Brain microvascular endothelial cell (primary cell): ENCODE results near the gene CSNK1A1L.
A peak's percentile ranks its signal among the peaks of the same experiment; 100 is the strongest.

Source experiments
- DNase-seq: peaks from one replicate; pipeline ENCODE4 v3.0.0-alpha.2; 2020
- H3K27ac ChIP-seq: fragments of 250-450 bp; sonication (Bioruptor Pico); 2 replicates; pipeline ENCODE4 v1.5.1; 2020; ENCODE audit warnings: mild to moderate bottlenecking, moderate library complexity
- H3K27me3 ChIP-seq: fragments of 250-450 bp; sonication (Bioruptor Pico); replicated peaks from 2 replicates; pipeline ENCODE4 v1.5.1; 2020; ENCODE audit warnings: mild to moderate bottlenecking
- H3K36me3 ChIP-seq: fragments of 250-450 bp; sonication (Bioruptor Pico); replicated peaks from 2 replicates; pipeline ENCODE4 v1.5.1; 2020; ENCODE audit warnings: mild to moderate bottlenecking
- H3K4me3 ChIP-seq: 2 replicates; pipeline ENCODE4 v1.5.1; 2011; ENCODE audit warnings: low read depth, mild to moderate bottlenecking, control low read depth, low read length, moderate library complexity
- CTCF ChIP-seq: IDR thresholded peaks from 2 replicates; pipeline ENCODE4 v1.5.1; 2011; ENCODE audit warnings: low read depth, mild to moderate bottlenecking, moderate library complexity, low read length, control low read depth, inconsistent platforms; ENCODE audit errors: missing control alignments
- in situ Hi-C: cut with HindIII; loops from 2 replicates; pipeline ENCODE4 v1.10.0; 2017; ENCODE audit warnings: low sequenced_read_pairs, low pct_ligation_motif_present

The CSNK1A1L gene

GRCh38 chr13:37087486-37087885 is 18.0 kb downstream of the CSNK1A1L start:
- in situ Hi-C loops = no loop called here

GRCh38 chr13:37085606-37086005 is 19.9 kb downstream of the CSNK1A1L start:
- Histone ChIP-seq H3K4me3 (no peak overlapping the region), H3K27me3 (no peaks in the 10 kb centered on the region), H3K27ac (no peak overlapping the region), H3K36me3 (no peaks in the 10 kb centered on the region)
- DNase-seq = no peak
- no peak for TF ChIP-seq CTCF
- in situ Hi-C loops = no loop called here

More at GRCh38 chr13:37087486-37087885, 18.0 kb downstream of the CSNK1A1L start:
- DNase-seq = no peak
- no peak for TF ChIP-seq CTCF
- no peak overlapping the region for H3K4me3 ChIP-seq
- no peaks in the 10 kb centered on the region for H3K36me3 ChIP-seq
- no peaks in the 10 kb centered on the region for H3K27me3 ChIP-seq
- no peak overlapping the region for H3K27ac ChIP-seq

- H3K27ac ChIP-seq = no peak overlapping the region
- DNase-seq = no peak
- H3K27me3 ChIP-seq = no peaks in the 10 kb centered on the region
- H3K4me3 ChIP-seq = no peak overlapping the region
- H3K36me3 ChIP-seq = no peaks in the 10 kb centered on the region
- no peak for TF ChIP-seq CTCF
- in situ Hi-C loops = no loop called here
These were observed 28.6 kb downstream of the CSNK1A1L start for GRCh38 chr13:37076818-37077217.

GRCh38 chr13:37075164-37075563 is 30.3 kb downstream of the CSNK1A1L start:
- no peak for DNase-seq
- Histone ChIP-seq H3K27me3 (no peaks in the 10 kb centered on the region), H3K36me3 (no peaks in the 10 kb centered on the region), H3K27ac (no peak overlapping the region), H3K4me3 (no peak overlapping the region)
- in situ Hi-C loops = no loop called here
- no peak for TF ChIP-seq CTCF

- no peak for DNase-seq
- H3K27ac ChIP-seq = no peak overlapping the region
- no peaks in the 10 kb centered on the region for H3K36me3 ChIP-seq
- no peak overlapping the region for H3K4me3 ChIP-seq
- TF ChIP-seq CTCF = peak; percentile 12
- in situ Hi-C loops = no loop called here
- no peaks in the 10 kb centered on the region for H3K27me3 ChIP-seq
These were observed 30.8 kb downstream of the CSNK1A1L start for GRCh38 chr13:37074703-37075102.

- DNase-seq = no peak
- Histone ChIP-seq H3K27me3 (no peaks in the 10 kb centered on the region), H3K4me3 (no peak overlapping the region), H3K36me3 (no peaks in the 10 kb centered on the region), H3K27ac (no peak overlapping the region)
- in situ Hi-C loops = no loop called here
- TF ChIP-seq CTCF = no peak
These were observed 33.4 kb downstream of the CSNK1A1L start for GRCh38 chr13:37072024-37072423.
